ENCODE data around the gene FZD10.
A peak's percentile ranks its signal among the peaks of the same experiment; 100 is the strongest.

FZD10 gene

DNA sequence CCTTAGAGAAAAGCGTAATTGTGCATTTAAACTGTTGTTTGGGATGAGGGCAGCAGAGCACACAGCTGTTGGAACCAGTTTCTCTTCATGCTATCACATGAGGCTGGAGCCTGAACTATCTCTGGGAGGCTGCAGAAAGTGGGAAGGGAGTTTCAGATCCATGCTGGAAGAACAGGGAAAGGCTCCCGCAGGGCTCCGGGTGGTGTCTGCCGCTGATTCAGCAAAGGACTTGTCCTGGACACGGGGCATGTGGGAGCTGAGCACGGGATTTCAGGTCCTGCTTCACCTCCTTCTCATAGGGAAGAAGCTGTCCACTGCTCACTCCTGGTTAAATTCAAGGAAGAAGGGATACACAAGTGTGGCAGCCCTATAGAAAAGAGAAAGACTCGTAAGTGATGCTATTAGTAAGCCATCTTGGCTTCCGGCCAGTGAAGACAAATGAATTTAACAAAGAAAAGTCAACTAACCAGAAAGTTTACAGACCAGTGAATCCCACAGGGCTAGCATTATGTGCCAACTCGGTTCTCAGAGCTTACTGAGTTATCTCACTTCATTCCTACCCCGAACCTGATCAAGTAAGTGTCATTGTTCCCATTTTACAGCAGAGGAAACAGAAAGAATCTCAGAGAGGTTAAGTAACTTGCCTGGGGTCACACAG is 6.7 kb upstream of the FZD10 start:
- DNase-seq = no peak

- DNase-seq = no peak
Observed at GRCh38 chr12:130156652-130157275, 5.5 kb upstream of the FZD10 start.

GRCh38 chr12:130157998-130158753 is 4.1 kb upstream of the FZD10 start:
- no peak for DNase-seq

DNA sequence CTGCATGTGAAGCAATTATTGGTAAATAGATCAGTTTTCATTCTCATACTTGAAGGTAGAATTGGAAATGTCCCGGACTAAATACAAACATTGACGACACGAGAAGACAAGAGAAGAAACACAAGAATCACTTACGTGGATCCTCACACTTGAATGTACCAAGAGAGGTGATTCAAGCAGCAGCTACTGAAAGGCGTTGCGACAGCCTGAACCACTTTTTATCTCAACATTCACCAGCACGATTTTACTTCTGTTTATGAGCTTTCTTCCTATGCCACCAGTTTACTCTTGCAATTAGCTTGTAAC is 3.6 kb upstream of the FZD10 start:
- DNase-seq = no peak

- DNase-seq = no peak
Observed at GRCh38 chr12:130160306-130160705, 2.0 kb upstream of the FZD10 start.

DNA sequence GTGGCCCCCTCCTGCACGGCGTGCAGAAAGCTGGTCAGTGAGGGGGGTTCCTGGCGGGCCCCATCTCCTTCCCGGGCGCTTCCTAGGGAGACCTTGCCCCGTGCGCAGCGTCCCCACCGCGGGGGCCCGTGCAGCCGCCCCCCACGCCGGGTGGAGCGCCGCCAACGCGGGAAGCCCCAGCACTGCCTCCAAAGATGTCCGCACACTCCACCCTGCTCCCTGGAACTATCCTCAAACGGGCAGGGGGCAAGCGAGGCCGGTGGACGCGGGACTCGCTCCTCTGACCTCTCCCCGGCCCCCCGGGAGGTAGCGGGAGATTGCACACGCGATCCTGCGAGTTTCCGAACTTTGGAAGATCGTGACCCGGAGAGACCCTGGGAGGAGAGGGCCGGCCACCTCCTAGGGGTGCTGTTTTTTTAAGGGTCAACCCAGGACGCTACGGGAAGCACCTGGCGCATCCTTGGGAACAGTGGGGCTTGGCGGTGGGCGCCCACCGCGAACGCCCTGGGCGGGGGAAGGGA is 1.5 kb upstream of the FZD10 start:
- no peak for DNase-seq

- DNase-seq = peak; percentile 81
Observed at GRCh38 chr12:130161261-130162243, 712 bp upstream of the FZD10 start.

- DNase-seq = peak; percentile 70
Observed at GRCh38 chr12:130162745-130163460, 639 bp downstream of the FZD10 start.

GRCh38 chr12:130163461-130164215 is 1.4 kb downstream of the FZD10 start:
- no peak for DNase-seq

DNA sequence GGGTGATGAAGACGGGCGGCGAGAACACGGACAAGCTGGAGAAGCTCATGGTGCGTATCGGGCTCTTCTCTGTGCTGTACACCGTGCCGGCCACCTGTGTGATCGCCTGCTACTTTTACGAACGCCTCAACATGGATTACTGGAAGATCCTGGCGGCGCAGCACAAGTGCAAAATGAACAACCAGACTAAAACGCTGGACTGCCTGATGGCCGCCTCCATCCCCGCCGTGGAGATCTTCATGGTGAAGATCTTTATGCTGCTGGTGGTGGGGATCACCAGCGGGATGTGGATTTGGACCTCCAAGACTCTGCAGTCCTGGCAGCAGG is 1.9 kb downstream of the FZD10 start:
- DNase-seq = no peak

- DNase-seq = no peak
Observed at GRCh38 chr12:130164936-130165335, 2.7 kb downstream of the FZD10 start.

GRCh38 chr12:130166306-130166705 is 4.0 kb downstream of the FZD10 start:
- DNase-seq = no peak

DNA sequence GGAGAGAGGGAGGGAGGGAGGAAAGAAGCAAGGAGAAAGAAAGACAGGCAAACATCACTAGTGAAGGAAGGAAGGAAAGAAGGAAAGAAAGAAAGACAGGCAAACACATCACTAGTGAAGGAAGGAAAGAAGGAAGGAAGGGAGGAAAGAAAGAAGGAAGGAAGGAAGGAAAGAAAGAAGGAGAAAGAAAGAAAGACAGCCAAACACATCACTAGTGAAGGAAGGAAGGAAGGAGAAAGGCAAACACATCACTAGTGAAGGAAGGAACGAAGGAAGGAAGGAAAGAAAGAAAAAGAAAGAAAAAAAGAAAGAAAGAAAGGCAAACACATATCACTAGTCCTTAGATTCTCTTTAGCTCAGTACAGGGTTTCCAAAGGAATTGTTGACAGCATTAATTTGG is 5.3 kb downstream of the FZD10 start:
- no peak for DNase-seq

GRCh38 chr12:130169256-130169655 is 7.0 kb downstream of the FZD10 start:
- no peak for DNase-seq

DNA sequence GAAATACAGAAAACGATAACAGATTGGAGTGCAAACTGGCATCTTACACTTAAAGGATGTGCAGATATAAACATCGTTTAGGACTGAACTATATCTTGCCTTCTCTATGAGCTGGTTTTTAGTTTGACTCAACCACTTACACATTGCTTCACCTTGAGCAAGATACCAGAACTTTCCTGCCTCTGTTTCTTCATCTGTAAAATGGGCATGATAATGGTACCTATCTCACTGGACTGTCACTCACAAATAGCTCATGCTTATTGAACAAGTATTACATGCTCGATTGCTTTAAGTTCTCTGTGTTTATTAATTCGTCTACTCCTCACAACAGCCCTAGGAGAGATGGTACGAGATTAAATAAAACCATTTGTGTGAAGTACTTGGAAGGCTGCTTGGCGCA is 7.7 kb downstream of the FZD10 start:
- DNase-seq = no peak

DNA sequence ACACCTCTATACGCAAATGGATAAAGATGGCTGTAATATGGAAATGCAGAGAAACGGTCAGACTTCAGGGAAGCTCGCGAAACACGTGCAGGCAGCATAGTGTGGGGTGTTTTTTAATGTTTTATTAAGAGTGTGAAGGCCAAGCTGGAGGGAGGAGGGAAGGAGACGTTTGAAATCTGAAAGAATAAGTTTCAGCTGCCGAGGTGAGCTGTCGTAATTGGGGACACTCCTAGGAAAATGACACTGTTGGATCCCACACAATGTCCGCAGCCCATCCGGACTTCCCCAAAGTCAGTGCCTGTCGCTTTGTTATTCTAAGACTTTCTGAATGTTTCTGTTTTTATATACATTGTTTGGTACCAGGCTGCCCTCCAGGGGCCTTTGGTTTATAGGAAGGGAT is 8.3 kb downstream of the FZD10 start:
- no peak for DNase-seq

DNA sequence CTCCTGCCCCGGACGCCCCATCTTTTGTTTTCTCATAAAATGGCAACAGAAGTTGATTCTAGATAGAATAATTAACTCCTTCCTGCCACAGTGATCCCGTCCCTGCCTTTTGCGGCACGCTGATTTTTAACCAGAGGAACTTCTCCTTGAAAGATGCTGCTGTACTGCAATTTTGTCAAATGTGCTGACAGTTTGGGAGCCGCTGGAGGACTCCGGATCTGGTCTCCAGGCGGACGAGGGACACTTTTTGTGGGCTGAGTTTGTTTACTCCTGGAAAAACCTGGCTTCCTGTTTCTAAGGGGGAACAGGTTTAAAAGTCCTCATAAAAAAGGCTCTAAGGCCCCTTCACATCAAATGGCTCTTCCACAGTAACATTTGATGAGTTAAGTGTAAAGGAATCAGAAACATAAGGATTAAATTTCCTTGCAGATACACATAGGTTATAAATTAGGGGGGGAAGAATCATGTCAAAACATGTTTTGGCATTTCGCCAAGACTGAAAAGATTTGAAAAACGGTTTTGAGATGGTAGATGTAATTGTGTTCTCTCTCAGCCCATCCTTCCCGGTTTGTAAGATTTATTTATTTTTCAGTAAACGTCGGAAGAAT is 15.5 kb downstream of the FZD10 start:
- no peak for DNase-seq

- DNase-seq = no peak
Observed at GRCh38 chr12:130178282-130178681, 16.0 kb downstream of the FZD10 start.

DNA sequence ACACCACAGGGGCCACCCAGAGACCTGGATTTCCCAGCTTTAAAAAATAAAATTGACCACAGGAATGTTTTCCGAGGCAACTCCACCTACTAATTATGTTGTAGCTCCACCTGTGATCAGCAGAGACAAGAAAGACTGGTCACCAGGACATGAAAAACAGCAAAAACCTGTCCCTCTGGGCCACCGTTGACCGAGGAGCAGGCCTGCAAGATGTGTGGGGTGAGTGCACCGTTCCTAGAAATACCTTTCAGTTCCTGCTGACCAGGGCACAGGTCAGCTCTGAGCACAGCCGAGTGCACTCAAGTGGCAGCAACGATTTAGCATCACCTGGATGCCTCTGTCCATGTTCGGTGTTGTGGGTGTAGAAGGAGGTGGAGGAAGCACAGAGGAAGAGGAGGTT is 16.9 kb downstream of the FZD10 start:
- no peak for DNase-seq

- no peak for DNase-seq
Observed at GRCh38 chr12:130179621-130180020, 17.4 kb downstream of the FZD10 start.

DNA sequence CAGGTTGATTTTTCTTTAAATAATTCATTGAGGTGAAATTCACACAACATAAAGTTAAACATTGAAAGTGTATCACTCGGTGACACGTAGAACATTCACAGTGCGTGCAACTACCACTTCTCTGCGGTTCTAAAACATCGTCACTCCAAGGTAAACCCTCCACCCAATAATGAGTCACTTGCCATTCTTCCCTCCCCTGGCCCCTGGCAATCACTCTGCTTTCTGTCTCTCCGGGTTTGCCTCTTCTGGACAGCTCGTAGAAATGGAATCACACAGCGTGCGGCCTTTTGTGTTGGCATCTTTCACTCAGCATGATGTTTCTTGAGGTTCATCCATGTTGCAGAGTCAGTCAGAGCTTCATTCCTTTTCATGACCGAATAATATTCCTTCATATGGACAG is 18.9 kb downstream of the FZD10 start:
- DNase-seq = no peak

Data from DMS53 (cell line).